NB4 (cell line): Measurements from ENCODE around the gene RNF175.

Experiments used
- DNase-seq: peaks from one replicate; pipeline ENCODE4 v3.0.0; 2010; ENCODE audit warnings: low read depth
- H3K4me3 ChIP-seq: one replicate; pipeline ENCODE4 v1.5.1; 2011; ENCODE audit warnings: mild to moderate bottlenecking, low read depth, low read length, moderate library complexity
- MAX ChIP-seq: IDR thresholded peaks from 2 replicates; pipeline ENCODE4 v1.6.1; 2011; ENCODE audit warnings: low read depth, low read length
- MYC ChIP-seq: IDR thresholded peaks from 2 replicates; pipeline ENCODE4 v1.6.1; 2011; ENCODE audit warnings: low read depth, low read length
- POLR2A ChIP-seq: IDR thresholded peaks from 2 replicates; pipeline ENCODE4 v1.6.1; 2011; ENCODE audit warnings: mild to moderate bottlenecking; ENCODE audit not compliant: insufficient read length; ENCODE audit errors: extremely low read depth
- TF ChIP-seq, protein P1 (sequence below): IDR thresholded peaks from one replicate; pipeline ENCODE4 v1.5.1; 2012; ENCODE audit warnings: low read depth, low read length

RNF175 gene

GRCh38 chr4:153725136-153725830, 34.5 kb downstream of the RNF175 start:
- H3K4me3 ChIP-seq = no peak overlapping the region

GRCh38 chr4:153724606-153725005, 35.2 kb downstream of the RNF175 start:
- TF ChIP-seq MAX (no peak), POLR2A (no peak), MYC (no peak)
- TF ChIP-seq, protein P1, sequence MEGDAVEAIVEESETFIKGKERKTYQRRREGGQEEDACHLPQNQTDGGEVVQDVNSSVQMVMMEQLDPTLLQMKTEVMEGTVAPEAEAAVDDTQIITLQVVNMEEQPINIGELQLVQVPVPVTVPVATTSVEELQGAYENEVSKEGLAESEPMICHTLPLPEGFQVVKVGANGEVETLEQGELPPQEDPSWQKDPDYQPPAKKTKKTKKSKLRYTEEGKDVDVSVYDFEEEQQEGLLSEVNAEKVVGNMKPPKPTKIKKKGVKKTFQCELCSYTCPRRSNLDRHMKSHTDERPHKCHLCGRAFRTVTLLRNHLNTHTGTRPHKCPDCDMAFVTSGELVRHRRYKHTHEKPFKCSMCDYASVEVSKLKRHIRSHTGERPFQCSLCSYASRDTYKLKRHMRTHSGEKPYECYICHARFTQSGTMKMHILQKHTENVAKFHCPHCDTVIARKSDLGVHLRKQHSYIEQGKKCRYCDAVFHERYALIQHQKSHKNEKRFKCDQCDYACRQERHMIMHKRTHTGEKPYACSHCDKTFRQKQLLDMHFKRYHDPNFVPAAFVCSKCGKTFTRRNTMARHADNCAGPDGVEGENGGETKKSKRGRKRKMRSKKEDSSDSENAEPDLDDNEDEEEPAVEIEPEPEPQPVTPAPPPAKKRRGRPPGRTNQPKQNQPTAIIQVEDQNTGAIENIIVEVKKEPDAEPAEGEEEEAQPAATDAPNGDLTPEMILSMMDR = no peak
- no peak for DNase-seq
- no peak overlapping the region for H3K4me3 ChIP-seq

More at GRCh38 chr4:153725136-153725830, 34.5 kb downstream of the RNF175 start:
- DNase-seq = no peak
- no peak for TF ChIP-seq MAX
- TF ChIP-seq POLR2A = no peak
- TF ChIP-seq, protein P1 = no peak
- no peak for TF ChIP-seq MYC

DNA sequence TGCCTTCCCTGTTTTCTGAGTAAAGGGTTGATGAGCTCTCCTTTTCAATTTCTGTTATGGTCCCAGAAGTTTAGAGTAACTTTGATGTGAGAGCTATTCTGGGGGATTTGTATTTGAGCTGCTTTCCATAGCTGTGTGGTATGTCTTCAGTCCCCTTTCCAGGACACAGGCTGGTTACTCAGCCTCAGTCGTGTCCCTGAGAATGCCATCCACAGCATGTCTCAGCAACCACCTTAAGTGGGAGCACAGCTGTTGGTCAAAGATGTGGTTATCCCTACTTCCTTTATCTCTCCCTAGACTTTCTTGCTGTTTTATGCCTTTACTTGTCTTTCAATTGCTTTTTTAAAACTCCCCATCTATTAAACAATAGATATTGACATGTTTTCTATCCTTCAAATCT, 37.8 kb downstream of the RNF175 start:
- no peak overlapping the region for H3K4me3 ChIP-seq
- TF ChIP-seq MYC (no peak), POLR2A (no peak), MAX (no peak)
- TF ChIP-seq, protein P1 = no peak
- DNase-seq = peak; percentile 51

DNA sequence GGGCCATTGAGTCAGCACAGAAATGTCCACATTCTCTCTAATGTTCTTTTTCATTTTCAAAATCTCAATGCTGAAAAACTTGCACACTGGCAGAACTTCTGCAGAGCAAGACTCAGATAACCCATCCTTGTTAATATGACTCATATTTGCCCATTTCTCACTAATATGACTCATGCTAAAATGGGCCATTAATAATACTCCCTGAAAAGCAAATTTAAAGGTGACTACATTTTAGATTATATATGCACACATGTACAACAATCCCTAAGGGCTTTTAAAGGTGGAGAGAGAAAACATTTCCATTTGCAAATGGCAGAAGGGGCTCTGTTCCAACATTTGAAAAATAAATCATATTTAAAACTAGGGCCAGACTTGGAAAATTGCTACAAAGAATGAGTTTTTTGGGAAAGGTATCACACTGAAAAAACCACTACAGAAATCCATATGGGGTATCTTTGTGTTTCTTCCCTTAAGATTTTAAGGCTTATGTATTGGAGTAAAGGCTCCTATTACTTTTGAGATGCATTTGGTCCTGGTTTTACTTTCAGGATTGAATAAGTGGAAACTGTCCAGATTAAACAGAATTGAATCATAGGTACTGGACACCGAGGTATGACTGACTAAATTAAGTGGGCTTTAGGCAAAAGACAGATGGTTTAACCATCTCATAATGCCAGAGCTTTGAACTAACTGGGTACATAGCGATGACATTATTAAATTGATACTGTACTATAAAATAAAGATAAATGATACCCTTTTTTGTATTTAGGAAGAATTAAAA, 45.8 kb downstream of the RNF175 start:
- H3K4me3 ChIP-seq = no peak overlapping the region
- DNase-seq = no peak
- TF ChIP-seq, protein P1 = no peak
- TF ChIP-seq MYC (no peak), POLR2A (no peak), MAX (no peak)

GRCh38 chr4:153710681-153711080, 49.1 kb downstream of the RNF175 start:
- H3K4me3 ChIP-seq = no peak overlapping the region
- no peak for DNase-seq
- TF ChIP-seq MYC (no peak), MAX (no peak), POLR2A (no peak)
- TF ChIP-seq, protein P1 = no peak
